ENCODE data around the gene CAMK2A.

- TF ChIP-seq POLR2A (IDR thresholded peaks at IDR 0.05) (no peak), CTCF (IDR thresholded peaks at IDR 0.05) (no peak)
Observed at GRCh38 chr5:150318613-150319483, 29.3 kb upstream of the CAMK2A start.
